HG02870 (cell line): ENCODE results near the gene PAX9.

Source experiments
- ATAC-seq: cut with Tn5 transposase; IDR thresholded peaks from one replicate; pipeline ENCODE4 v1.9.1; 2021; ENCODE audit warnings: mild to moderate bottlenecking, moderate library complexity; ENCODE audit not compliant: unreplicated experiment

Gene PAX9

GRCh38 chr14:36655963-36656686, 5.5 kb upstream of the PAX9 start:
- no peak for ATAC-seq

GRCh38 chr14:36656687-36657398, 4.8 kb upstream of the PAX9 start:
- no peak for ATAC-seq

- no peak for ATAC-seq
These were observed 4.1 kb upstream of the PAX9 start for GRCh38 chr14:36657399-36658122.

- no peak for ATAC-seq
These were observed 3.3 kb upstream of the PAX9 start for GRCh38 chr14:36658123-36659009.

GRCh38 chr14:36659010-36659821, 2.4 kb upstream of the PAX9 start:
- no peak for ATAC-seq

GRCh38 chr14:36659822-36660735, 1.6 kb upstream of the PAX9 start:
- no peak for ATAC-seq

- no peak for ATAC-seq
These were observed 739 bp upstream of the PAX9 start for GRCh38 chr14:36660736-36661505.

- ATAC-seq = no peak
These were observed 540 bp downstream of the PAX9 start for GRCh38 chr14:36662258-36662542.

- no peak for ATAC-seq
These were observed 1.1 kb downstream of the PAX9 start for GRCh38 chr14:36662543-36663403.

GRCh38 chr14:36663404-36664321, 2.0 kb downstream of the PAX9 start:
- ATAC-seq = no peak

- no peak for ATAC-seq
These were observed 2.9 kb downstream of the PAX9 start for GRCh38 chr14:36664322-36665193.

GRCh38 chr14:36665887-36666415, 4.3 kb downstream of the PAX9 start:
- ATAC-seq = no peak

GRCh38 chr14:36666416-36667206, 5.0 kb downstream of the PAX9 start:
- ATAC-seq = no peak

GRCh38 chr14:36667679-36668078, 6.0 kb downstream of the PAX9 start:
- ATAC-seq = no peak
